HG03460 (cell line): ENCODE data around the gene FRMD5.

ENCODE experiments used
- ATAC-seq: cut with Tn5 transposase; IDR thresholded peaks from one replicate; pipeline ENCODE4 v1.9.1; 2021; ENCODE audit not compliant: unreplicated experiment

FRMD5 gene

DNA sequence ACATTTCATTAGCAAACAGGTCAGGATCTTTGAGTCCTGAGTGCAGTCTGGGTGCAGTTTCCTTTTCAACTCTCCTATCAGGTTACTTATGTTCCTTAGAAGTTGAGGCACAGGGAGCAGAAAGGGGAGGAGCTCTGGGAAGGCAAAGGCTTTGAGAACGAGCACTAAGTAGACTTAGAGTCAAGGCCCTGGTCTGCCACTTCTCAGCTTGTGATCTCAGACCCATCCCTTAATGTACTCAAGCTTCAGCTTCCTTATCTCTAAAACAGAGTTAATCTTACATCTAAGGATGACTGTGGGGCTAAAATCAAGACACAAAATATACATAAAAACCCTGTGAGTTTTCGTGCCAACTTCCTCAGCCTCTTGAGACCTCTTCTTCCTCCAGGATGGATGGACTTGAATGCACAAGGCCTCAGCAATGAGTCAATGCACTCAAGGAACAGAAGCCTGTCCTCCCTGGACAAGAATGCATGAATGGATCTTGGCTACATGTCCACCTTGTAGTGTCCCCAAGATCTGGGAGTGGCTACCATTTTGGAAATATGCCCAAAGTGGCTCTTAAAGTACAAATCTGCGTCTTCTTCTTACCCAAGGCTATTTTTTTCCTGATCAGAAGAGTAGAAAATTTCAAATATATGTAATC, 263.2 kb downstream of the FRMD5 start:
- ATAC-seq: no peak

DNA sequence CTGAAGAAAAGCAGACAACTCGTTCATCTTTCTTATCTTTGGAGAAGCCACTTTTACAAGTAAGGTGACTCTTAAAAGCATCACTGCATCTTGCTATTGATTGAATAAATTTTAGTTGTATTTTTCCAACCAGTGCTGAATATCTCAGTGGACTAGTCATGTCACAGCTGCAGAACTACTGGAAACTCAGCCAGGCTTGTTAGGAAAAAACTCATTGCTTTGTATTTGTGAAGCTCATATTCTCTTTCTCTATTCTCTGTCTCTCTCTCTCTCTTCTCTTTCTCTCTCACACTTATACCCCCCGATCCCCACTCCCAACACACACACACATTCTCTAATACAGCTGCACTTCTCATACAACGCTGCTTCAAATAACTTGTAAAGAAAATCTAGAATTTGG, 264.0 kb downstream of the FRMD5 start:
- no peak for ATAC-seq

DNA sequence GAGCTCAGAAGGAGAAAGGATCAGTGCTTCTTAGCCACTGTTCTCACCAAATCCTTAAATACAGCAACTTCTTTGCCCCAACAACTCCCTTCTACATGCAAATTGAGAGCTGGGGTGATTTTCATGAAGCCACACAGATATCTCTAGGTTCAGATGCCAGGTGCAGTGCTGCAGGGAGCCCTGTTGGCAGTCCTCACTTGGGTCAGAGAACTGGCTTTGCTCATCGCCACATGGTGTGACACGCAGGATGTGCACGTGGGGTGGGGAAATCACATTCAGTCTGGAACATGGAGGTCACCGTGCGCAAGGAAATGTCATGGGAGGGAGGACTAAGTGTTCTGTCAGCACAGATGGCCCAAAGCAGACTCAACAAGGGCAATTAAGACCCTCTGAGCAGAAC, 264.5 kb downstream of the FRMD5 start:
- no peak for ATAC-seq

GRCh38 chr15:43930079-43930478, 265.0 kb downstream of the FRMD5 start:
- no peak for ATAC-seq

GRCh38 chr15:43928152-43928551, 266.9 kb downstream of the FRMD5 start:
- ATAC-seq: no peak

DNA sequence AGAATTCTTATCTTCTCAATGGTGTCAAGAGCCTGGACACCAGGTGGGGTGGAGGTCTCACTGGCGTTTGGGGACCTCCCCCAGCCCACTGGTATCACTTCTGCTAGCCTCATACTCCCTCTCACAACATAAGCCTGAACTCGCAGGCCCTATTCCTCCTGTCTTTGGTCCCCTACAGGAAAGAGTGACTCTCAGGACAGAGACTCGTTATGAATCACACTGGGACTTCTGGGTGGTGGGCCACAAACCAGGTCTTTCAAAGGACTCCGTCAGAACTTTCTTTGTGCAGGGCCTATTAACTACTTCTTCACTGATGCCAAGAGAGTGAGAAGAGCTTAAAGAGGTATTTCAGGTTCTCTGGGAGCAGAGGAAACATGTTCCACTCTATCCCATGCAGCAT, 267.9 kb downstream of the FRMD5 start:
- no peak for ATAC-seq

DNA sequence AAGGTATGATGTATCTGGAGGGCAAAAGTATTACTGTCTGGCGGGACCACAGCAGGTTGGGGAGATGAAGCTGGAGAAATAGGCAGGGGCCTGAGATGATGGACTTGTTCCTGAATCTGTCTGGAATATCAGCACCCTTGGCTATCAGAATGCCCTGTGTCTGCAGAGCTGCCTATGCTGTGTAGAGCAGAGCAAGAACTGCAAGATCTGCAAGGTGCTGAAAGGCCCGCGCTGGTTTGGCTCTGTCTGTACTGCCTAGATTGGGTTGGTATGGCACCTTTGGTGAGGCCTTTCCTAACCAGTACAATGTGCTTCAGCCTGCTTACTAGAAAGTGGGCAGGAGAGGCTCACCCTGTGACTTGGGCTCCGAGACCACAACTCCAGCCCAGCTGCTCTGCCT, 271.5 kb downstream of the FRMD5 start:
- ATAC-seq: no peak

- ATAC-seq: no peak
These were observed 273.1 kb downstream of the FRMD5 start for GRCh38 chr15:43922021-43922420.

DNA sequence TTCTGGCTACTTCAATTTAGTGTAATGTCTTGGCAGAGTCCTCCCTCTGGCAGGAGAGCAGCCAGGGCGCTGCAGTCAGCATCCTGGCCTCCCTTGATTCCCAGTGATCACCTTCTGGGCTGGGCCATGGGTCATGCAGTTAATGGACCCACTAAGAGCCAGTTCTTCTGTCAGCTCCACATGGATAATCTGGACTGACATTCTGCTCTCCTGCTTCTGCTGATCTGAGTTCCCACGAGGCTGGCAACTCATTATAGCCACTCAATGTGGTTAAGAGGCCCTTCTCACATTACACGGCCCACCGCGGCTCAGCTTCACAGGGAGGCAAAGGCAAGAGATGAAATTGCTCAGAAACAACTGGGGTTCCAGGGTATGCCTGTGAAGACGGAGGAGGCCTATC, 274.3 kb downstream of the FRMD5 start:
- ATAC-seq: no peak

DNA sequence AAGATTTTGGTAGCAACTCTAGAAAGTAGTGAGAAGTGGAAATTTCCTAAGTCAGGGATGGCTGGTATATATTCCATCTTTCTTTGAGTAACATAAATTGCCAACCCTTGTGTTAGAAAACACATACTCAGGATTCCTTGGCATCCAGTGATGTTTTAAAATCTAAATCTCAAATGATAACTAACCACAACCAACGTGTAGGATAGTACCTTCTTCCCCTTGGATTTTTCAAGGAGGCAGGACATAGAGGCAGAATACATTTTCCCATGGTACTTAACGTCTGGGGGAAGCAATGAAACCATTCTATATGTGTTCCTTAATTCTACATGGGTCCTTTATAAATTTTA, 274.8 kb downstream of the FRMD5 start:
- no peak for ATAC-seq

DNA sequence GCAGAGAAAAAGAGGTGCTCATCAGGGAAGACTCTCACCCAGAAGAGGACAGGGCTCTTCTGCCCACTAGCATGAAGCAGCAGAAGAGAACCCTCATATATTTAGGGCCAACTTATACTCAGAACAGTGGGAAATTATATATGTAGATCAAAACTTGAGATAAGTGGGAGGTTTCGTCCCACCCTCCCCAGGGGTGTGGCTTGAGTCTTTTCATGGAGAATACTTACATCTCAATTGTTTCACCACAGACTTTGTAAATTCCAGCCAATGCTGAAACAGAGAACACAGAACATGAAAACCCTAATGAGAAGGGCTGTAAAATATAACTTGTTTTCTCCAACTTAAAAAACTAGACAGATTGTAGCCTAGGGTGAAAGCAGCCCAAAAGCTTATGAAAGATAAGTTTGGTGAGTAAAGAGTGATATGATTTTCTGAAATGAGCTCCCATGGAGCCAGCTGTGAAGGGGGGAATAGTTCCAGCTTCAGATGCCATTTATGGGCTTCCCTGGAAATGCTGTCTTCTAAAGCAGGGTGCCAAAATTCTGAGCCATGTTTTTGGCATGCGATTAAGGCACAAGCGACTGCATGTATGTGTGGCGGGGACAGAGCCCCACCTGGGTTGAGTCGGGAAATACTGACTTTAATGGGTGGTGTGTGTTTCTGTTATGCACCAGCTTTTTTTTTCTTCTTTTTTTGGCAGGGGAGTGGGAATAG, 275.4 kb downstream of the FRMD5 start:
- ATAC-seq: no peak

GRCh38 chr15:43918717-43919116, 276.4 kb downstream of the FRMD5 start:
- no peak for ATAC-seq

DNA sequence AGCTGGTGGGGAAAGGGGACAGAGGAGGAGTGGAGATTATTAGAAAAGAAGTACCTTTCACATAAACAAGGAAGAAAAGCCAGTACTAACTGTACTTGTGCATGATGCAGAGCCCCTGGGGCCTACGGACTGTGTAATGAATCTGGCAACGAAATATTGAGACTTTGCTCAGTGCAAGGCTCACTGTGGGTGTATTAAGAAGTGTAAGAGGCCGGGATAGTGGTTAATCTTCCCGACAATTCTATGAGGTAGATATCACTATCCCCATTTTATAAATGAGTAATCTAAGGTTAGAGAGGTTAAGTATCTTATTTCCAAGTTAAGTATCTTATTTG, 278.8 kb downstream of the FRMD5 start:
- no peak for ATAC-seq

GRCh38 chr15:43915631-43916325, 279.3 kb downstream of the FRMD5 start:
- no peak for ATAC-seq

GRCh38 chr15:43913941-43914340, 281.1 kb downstream of the FRMD5 start:
- ATAC-seq: no peak

DNA sequence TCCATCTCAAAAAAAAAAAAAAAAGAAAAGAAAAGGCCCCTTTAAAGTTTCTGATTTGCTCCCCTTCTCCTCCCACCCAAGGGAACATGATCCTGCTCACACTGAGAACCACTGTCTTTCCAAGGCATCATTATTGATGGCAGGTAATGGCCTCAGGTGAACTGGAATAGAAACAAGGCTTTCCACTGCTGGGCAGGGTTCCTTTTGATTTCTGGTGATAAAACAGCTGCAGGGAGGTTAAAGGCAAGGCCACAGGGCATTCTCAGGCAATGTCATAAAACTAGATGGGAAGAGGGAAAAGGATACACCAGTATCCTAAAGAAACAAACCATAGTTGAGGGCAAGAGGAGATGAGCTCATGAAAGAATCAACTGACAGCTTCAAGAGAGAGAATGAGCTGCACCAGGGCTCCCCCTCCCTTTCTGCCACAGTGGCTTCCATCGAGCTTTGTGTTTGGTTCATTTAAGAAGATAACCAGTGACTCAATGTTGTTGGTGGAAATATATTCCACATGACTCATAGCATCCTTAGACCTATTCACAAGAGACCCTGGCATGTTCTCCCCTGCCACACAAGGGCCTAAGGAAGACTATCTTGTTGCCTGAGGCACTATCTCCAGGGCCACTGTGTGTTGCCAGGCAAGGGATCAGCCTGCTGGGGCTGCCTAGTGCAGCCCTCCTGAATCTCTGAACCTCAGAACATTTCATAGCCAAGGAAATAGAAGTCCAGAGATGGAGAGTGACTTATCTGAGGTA, 281.9 kb downstream of the FRMD5 start:
- ATAC-seq: no peak

DNA sequence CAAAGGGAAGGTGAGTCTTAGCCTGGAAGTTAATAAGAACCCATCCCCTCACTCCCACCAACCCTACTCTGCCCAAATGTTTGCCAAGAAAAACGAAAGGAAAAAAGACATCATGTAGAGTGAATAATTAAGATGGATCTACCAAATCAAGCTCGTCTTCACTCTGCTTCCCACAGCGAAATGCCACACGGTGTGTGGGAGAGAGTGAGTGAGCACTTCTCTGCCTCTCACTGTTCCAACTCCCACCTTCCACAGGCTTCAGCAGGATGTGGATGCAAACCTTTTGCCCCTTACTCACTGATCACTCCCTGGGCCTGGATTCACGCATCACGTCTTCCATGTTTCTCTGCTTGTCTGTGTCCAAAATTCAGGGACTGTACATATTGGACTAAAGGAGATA, 282.9 kb downstream of the FRMD5 start:
- no peak for ATAC-seq

GRCh38 chr15:43911235-43911781, 283.8 kb downstream of the FRMD5 start:
- no peak for ATAC-seq

DNA sequence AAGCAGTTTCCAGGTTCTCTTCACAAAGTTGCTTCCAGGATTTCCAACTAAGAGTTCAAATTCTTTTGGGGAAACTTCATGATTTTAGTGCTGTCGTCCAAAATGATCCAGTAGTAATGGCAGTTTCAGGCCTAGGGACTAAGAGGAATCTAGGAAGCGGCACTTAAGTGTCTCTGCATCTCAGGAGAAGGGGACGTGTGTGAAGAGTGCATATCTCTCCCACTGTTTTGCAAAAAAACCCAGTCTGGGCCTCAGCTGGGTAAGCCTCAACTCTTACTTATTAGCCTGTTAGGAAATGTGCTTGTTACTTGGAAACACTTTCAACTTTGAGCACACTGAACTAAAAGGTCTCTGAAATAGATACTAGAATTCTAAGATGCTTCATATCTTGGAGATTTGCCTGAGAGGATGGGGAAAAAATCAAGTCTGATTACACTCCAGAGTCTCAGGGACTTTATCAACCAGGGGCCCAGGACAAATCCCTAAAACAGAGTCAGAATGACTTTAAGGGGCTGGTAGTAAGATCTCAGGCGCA, 286.5 kb downstream of the FRMD5 start:
- no peak for ATAC-seq

DNA sequence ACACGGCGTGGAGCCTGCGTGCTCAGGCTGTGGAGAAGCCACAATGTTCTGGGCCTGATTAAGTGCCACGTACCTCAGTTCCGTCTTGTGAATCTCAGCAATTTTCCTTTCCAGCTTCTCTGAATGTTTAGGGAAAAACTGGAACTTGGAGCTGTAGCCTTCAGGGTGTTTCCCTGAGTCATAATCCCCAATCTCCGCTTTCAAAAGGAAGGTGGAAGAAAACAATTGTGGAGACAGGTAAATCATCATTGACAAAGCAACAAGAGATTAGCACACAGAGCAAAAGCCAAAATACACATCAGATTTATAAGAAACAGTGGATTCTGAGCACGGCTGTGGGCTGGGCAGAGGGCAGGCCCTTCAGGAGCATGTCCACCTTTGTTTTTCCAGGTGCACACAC, 289.3 kb downstream of the FRMD5 start:
- no peak for ATAC-seq

- ATAC-seq: no peak
These were observed 291.2 kb downstream of the FRMD5 start for GRCh38 chr15:43903864-43904290.
